K562 (cell line): ENCODE measurements around the gene UBQLN2. TPM values are rescaled to one million over a fixed set of nuclear protein-coding genes. Genes with fewer than 3 reads are reported as not detected.
A peak's percentile ranks its signal among the peaks of the same experiment; 100 is the strongest.

Source experiments
- ATF3 ChIP-seq, 2 experiments: fragments of 450-650 bp in 1 of 2; sonication (generic) in 1 of 2; formaldehyde crosslinking in 1 of 2; IDR thresholded peaks in 1 of 2; conservative IDR thresholded peaks in 1 of 2; 2 replicates each; pipeline versions ENCODE4 v1.6.1 to v1.8.1; 2016 to 2023; ENCODE audit warnings: mild to moderate bottlenecking in 2 of 2, moderate library complexity in 2 of 2, inconsistent platforms in 1 of 2, missing genetic modification reagents in 1 of 2
- FUS ChIP-seq: fragments of 200-400 bp; formaldehyde crosslinking; optimal IDR thresholded peaks from 2 replicates; pipeline ENCODE3; 2017; ENCODE audit warnings: low read depth, low read length
- KLF6 ChIP-seq: fragments of 250-450 bp; sonication (Bioruptor Pico); IDR thresholded peaks from 2 replicates; pipeline ENCODE4 v1.4.0; 2020; ENCODE audit warnings: mild to moderate bottlenecking, moderate library complexity, borderline replicate concordance
- L3MBTL2 ChIP-seq: fragments of 450-650 bp; IDR thresholded peaks from 2 replicates; pipeline ENCODE4 v1.6.1; 2016; ENCODE audit warnings: mild to moderate bottlenecking, moderate library complexity
- MEF2D ChIP-seq: conservative IDR thresholded peaks from 2 replicates; pipeline ENCODE4 v1.6.1; 2016; ENCODE audit warnings: low read depth, missing genetic modification characterization, missing compliant biosample characterization
- MTA1 ChIP-seq: fragments of 450-650 bp; IDR thresholded peaks from 2 replicates; pipeline ENCODE4 v1.6.1; 2017; ENCODE audit warnings: borderline replicate concordance
- NFIC ChIP-seq: fragments of 450-650 bp; IDR thresholded peaks from 2 replicates; pipeline ENCODE4 v1.6.1; 2017; ENCODE audit warnings: mild to moderate bottlenecking, inconsistent platforms
- PURB ChIP-seq: sonication (generic); formaldehyde crosslinking; IDR thresholded peaks from 2 replicates; pipeline ENCODE4 v1.9.0; 2021; ENCODE audit warnings: low read depth, mild to moderate bottlenecking, missing genetic modification reagents
- RCOR1 ChIP-seq, 2 experiments: IDR thresholded peaks; 2 replicates each; pipeline ENCODE4 v1.6.1; 2012; ENCODE audit warnings: low read depth in 2 of 2, low read length in 2 of 2, borderline replicate concordance in 1 of 2, improper control_type of control experiment in 1 of 2
- STAT5A ChIP-seq: IDR thresholded peaks from 2 replicates; pipeline ENCODE4 v1.6.1; 2012; ENCODE audit warnings: low read length, inconsistent platforms, borderline replicate concordance
- STAT5B ChIP-seq: fragments of 250-450 bp; sonication (Bioruptor Pico); IDR thresholded peaks from 2 replicates; pipeline ENCODE4 v1.8.0; 2021; ENCODE audit warnings: mild to moderate bottlenecking, inconsistent platforms
- TAF15 ChIP-seq: fragments of 200-400 bp; formaldehyde crosslinking; IDR thresholded peaks from 2 replicates; pipeline ENCODE4 v1.6.1; 2017; ENCODE audit warnings: mild to moderate bottlenecking, low read depth, low read length, moderate library complexity
- TAF7 ChIP-seq: fragments of 450-650 bp; IDR thresholded peaks from 2 replicates; pipeline ENCODE4 v1.6.1; 2016; ENCODE audit warnings: missing genetic modification characterization, missing compliant biosample characterization
- THRAP3 ChIP-seq: fragments of 450-650 bp; IDR thresholded peaks from 2 replicates; pipeline ENCODE4 v1.6.1; 2016; ENCODE audit warnings: mild to moderate bottlenecking, inconsistent platforms, borderline replicate concordance
- TOE1 ChIP-seq, 2 experiments: fragments of 450-650 bp in 1 of 2; sonication (generic) in 1 of 2; formaldehyde crosslinking in 1 of 2; IDR thresholded peaks; 2 replicates each; pipeline versions ENCODE4 v1.7.1 to v1.8.0; 2016 to 2022; ENCODE audit warnings: borderline replicate concordance in 2 of 2, mild to moderate bottlenecking in 2 of 2, antibody characterized with exemption in 1 of 2, inconsistent platforms in 1 of 2, low read depth in 1 of 2, missing genetic modification reagents in 1 of 2, moderate library complexity in 1 of 2
- ZBTB12 ChIP-seq: fragments of 250-450 bp; sonication (Bioruptor Pico); IDR thresholded peaks from 2 replicates; pipeline ENCODE4 v1.4.0; 2020
- ZFP30 ChIP-seq: fragments of 250-450 bp; sonication (Bioruptor Pico); IDR thresholded peaks from 2 replicates; pipeline ENCODE4 v1.8.0; 2022; ENCODE audit warnings: moderate library complexity, mild to moderate bottlenecking, inconsistent platforms, borderline replicate concordance
- ZFP36 ChIP-seq: fragments of 150-350 bp; IDR thresholded peaks from 2 replicates; pipeline ENCODE4 v1.6.1; 2018; ENCODE audit warnings: low read length, low read depth; ENCODE audit not compliant: partially characterized antibody
- ZFX ChIP-seq: sonication (generic); formaldehyde crosslinking; IDR thresholded peaks from 2 replicates; pipeline ENCODE4 v1.8.0; 2022; ENCODE audit warnings: mild to moderate bottlenecking, missing genetic modification reagents, moderate library complexity
- ZNF146 ChIP-seq: IDR thresholded peaks from one replicate; pipeline ENCODE4 v1.6.1; 2018; ENCODE audit warnings: missing compliant biosample characterization; ENCODE audit not compliant: unreplicated experiment
- ZNF165 ChIP-seq: fragments of 250-450 bp; sonication (Bioruptor Pico); IDR thresholded peaks from 2 replicates; pipeline ENCODE4 v1.4.0; 2020; ENCODE audit warnings: borderline replicate concordance
- ZNF184 ChIP-seq: sonication (generic); formaldehyde crosslinking; IDR thresholded peaks from 2 replicates; pipeline ENCODE4 v1.5.0; 2020; ENCODE audit warnings: missing genetic modification reagents
- ZNF316 ChIP-seq: fragments of 450-650 bp; IDR thresholded peaks from 2 replicates; pipeline ENCODE4 v1.6.1; 2016
- ZNF644 ChIP-seq: fragments of 200-800 bp; sonication (Bioruptor generic); IDR thresholded peaks from 2 replicates; pipeline ENCODE4 v1.6.1; 2016; ENCODE audit warnings: low read depth, missing genetic modification characterization, missing compliant biosample characterization
- polyA plus RNA-seq, 8 experiments: library from polyadenylated mRNA; depleted of rRNA in 4 of 8; stranded (reverse) in 5 of 8; unstranded in 3 of 8; fragments of >200 nt; fragmentation: Nextera tagmentation in 2 of 8; fragmentation: Illumina TruSeq in 1 of 8; extraction: Ambion mirVana in 2 of 8; extraction: Trizol in 1 of 8; gene quantifications; 2 replicates each; pipeline versions ENCODE4 v1.2.1 to v1.2.3, GENCODE V29; 2011 to 2014; ENCODE audit warnings: inconsistent platforms in 1 of 8, missing spikeins in 1 of 8
- total RNA-seq, 7 experiments: library from RNA; depleted of rRNA in 6 of 7; stranded (reverse); fragments of >200 nt in 6 of 7; fragmentation: Illumina TruSeq in 2 of 7; extraction: Trizol in 2 of 7; gene quantifications; 2 replicates each; pipeline versions ENCODE4 v1.2.1 to v1.2.3, GENCODE V29; 2011 to 2021; ENCODE audit warnings: low replicate concordance in 1 of 7
- TF ChIP-seq, protein P1 (sequence below): sonication (generic); IDR thresholded peaks from 2 replicates; pipeline ENCODE4 v1.6.1; 2016

UBQLN2 gene
- total and polyA plus RNA-seq, 9 of the 15 experiments (the other 6 are each of a cell fraction or from before 2014, with no cell fraction given), result 1.5 to 17.9 (median 5.7) TPM

- TF ChIP-seq ZBTB12, result no peak
- no peak for TF ChIP-seq TAF15
- no peak for TF ChIP-seq ATF3 (IDR thresholded peaks at IDR 0.05)
- no peak for TF ChIP-seq ATF3 (CRISPR knock-in tag; conservative IDR thresholded peaks at IDR 0.05)
- TF ChIP-seq KLF6 (CRISPR knock-in tag), result no peak
- TF ChIP-seq STAT5A, result no peak
- TF ChIP-seq ZFX, result peak; percentile 96
- no peak for TF ChIP-seq ZFP30
- TF ChIP-seq, protein P1, sequence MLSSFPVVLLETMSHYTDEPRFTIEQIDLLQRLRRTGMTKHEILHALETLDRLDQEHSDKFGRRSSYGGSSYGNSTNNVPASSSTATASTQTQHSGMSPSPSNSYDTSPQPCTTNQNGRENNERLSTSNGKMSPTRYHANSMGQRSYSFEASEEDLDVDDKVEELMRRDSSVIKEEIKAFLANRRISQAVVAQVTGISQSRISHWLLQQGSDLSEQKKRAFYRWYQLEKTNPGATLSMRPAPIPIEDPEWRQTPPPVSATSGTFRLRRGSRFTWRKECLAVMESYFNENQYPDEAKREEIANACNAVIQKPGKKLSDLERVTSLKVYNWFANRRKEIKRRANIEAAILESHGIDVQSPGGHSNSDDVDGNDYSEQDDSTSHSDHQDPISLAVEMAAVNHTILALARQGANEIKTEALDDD, result no peak
- TF ChIP-seq RCOR1 (IDR thresholded peaks at IDR 0.05; ENCODE audit: borderline replicate concordance in 1 of 2, low read depth in 2 of 2, low read length in 2 of 2), result no peak
- TF ChIP-seq ZNF184 (CRISPR knock-in tag), result no peak
- no peak for TF ChIP-seq ZNF146 (CRISPR knock-in tag)
- TF ChIP-seq TAF7 (tag), result no peak; the same call in 1 of the 2 replicates
- no peak for TF ChIP-seq THRAP3
- TF ChIP-seq ZNF165 (CRISPR knock-in tag), result no peak
- TF ChIP-seq STAT5B (CRISPR knock-in tag), result no peak
- peak; percentile 38 for TF ChIP-seq ZFP36
- TF ChIP-seq ZNF644, result no peak
- no peak for TF ChIP-seq PURB (CRISPR knock-in tag)
- TF ChIP-seq NFIC, result peak; percentile 40; the same call in 1 of the 2 replicates
- no peak for TF ChIP-seq ZNF316
- TF ChIP-seq MEF2D (tag), result no peak
- peak; percentile 54; the same call in 1 of the 2 replicates for TF ChIP-seq MTA1
- peak; percentile 63 for TF ChIP-seq L3MBTL2
- TF ChIP-seq FUS, result no peak
- TF ChIP-seq TOE1 (IDR thresholded peaks at IDR 0.05; ENCODE audit: borderline replicate concordance), result 0 out of 2 replicates have a peak, but pooled peaks have one; percentile 30
- no peak for TF ChIP-seq TOE1 (CRISPR knock-in tag; IDR thresholded peaks at IDR 0.05; ENCODE audit: borderline replicate concordance, low read depth)
These were observed at the start of gene UBQLN2 (continued) for GRCh38 chrX:56563231-56564161.
